Transverse colon (tissue), 4 donors: ENCODE results near the gene ZNRD2. TPM values are rescaled to one million over a fixed set of nuclear protein-coding genes. Genes with fewer than 3 reads are reported as not detected.
A peak's percentile ranks its signal among the peaks of the same experiment; 100 is the strongest.

ENCODE experiments used
- DNase-seq: peaks from one replicate; pipeline ENCODE4 v3.0.0-alpha.2; 2019
- H3K27ac ChIP-seq, 4 donors: fragments of 200-600 bp; sonication (generic); 2 replicates each; pipeline ENCODE4 v1.5.1; 2016 to 2018; ENCODE audit warnings: inconsistent platforms in 4 of 4
- H3K27me3 ChIP-seq: fragments of 200-600 bp; sonication (generic); 2 replicates; pipeline ENCODE4 v1.5.1; 2017; ENCODE audit warnings: inconsistent platforms
- H3K36me3 ChIP-seq, 4 donors: fragments of 200-600 bp; sonication (generic); 2 replicates each; pipeline ENCODE4 v1.5.1; 2017 to 2019; ENCODE audit warnings: inconsistent platforms in 4 of 4
- H3K4me1 ChIP-seq, 4 donors: fragments of 200-600 bp; sonication (generic); 2 replicates each; pipeline ENCODE4 v1.5.1; 2017 to 2020; ENCODE audit warnings: inconsistent platforms in 4 of 4
- H3K4me3 ChIP-seq, 4 donors: fragments of 200-600 bp; sonication (generic); 1 replicate in 1 of 4; 2 replicates in 3 of 4; pipeline versions ENCODE4 v1.5.1 to v1.6.1; 2017 to 2019; ENCODE audit warnings: inconsistent platforms in 4 of 4
- H3K9me3 ChIP-seq, 2 donors: fragments of 200-600 bp; sonication (generic); 2 replicates each; pipeline ENCODE4 v1.5.1; 2017 to 2019; ENCODE audit warnings: inconsistent platforms in 2 of 2
- EP300 ChIP-seq: sonication (generic); formaldehyde crosslinking; IDR thresholded peaks from one replicate; pipeline ENCODE4 v1.6.1; 2017; ENCODE audit warnings: antibody characterized with exemption, low read depth
- POLR2A ChIP-seq: fragments of 450-650 bp; IDR thresholded peaks from one replicate; pipeline ENCODE4 v1.6.1; 2016; ENCODE audit warnings: antibody characterized with exemption, mild to moderate bottlenecking, moderate library complexity
- POLR2AphosphoS5 ChIP-seq, 3 donors: sonication (generic); formaldehyde crosslinking; IDR thresholded peaks; one replicate each; pipeline ENCODE4 v1.6.1; 2016; ENCODE audit warnings: antibody characterized with exemption in 3 of 3
- WGBS, 2 donors: methylation state at CpG; one replicate each; pipeline ENCODE4 v1.1.5; 2018; ENCODE audit warnings: low coverage in 1 of 2; 5-methylcytosine and 5-hydroxymethylcytosine counted together
- in situ Hi-C, 4 donors: fragments of 200-750 bp; cut with MboI; loops; one replicate each; pipeline versions ENCODE4 v1.15.0 to v1.15.1; 2017; ENCODE audit warnings: low sequenced_read_pairs in 3 of 4, low pct_ligation_motif_present in 1 of 4, low pct_unique_long_range_greater_than_20kb in 1 of 4
- intact Hi-C: fragments of 100-400 bp; cut with DNase I; formaldehyde crosslinking; loops from one replicate; pipeline ENCODE4 v1.15.1; 2023; ENCODE audit warnings: low total_unique reads
- total RNA-seq, 4 donors: library from RNA; depleted of rRNA; stranded (reverse); fragments of >200 nt; gene quantifications; one replicate each; pipeline ENCODE4 v1.1.0, GENCODE V29; 2016
- TF ChIP-seq, protein P1 (sequence below), 5 experiments: fragments of 200-600 bp in 3 of 5; fragments of 450-650 bp in 2 of 5; sonication (generic) in 3 of 5; IDR thresholded peaks; 1 replicate in 2 of 5; 2 replicates in 3 of 5; pipeline ENCODE4 v1.5.1; 2016 to 2017; ENCODE audit warnings: antibody characterized with exemption in 5 of 5, inconsistent platforms in 3 of 5, mild to moderate bottlenecking in 2 of 5, moderate library complexity in 1 of 5

ZNRD2 gene
- total RNA-seq, 4 donors from 2014 or later = 6.4 to 38.4 (median 27.9) TPM

- H3K27ac ChIP-seq = peak overlapping the region; percentile 97 to 99 (median 98)
- H3K4me3 ChIP-seq = peak overlapping the region; percentile 79 to 100 (median 98)
- TF ChIP-seq POLR2A (no peak), EP300 (no peak), POLR2AphosphoS5 (IDR thresholded peaks at IDR 0.05) (no peak)
- TF ChIP-seq, protein P1, sequence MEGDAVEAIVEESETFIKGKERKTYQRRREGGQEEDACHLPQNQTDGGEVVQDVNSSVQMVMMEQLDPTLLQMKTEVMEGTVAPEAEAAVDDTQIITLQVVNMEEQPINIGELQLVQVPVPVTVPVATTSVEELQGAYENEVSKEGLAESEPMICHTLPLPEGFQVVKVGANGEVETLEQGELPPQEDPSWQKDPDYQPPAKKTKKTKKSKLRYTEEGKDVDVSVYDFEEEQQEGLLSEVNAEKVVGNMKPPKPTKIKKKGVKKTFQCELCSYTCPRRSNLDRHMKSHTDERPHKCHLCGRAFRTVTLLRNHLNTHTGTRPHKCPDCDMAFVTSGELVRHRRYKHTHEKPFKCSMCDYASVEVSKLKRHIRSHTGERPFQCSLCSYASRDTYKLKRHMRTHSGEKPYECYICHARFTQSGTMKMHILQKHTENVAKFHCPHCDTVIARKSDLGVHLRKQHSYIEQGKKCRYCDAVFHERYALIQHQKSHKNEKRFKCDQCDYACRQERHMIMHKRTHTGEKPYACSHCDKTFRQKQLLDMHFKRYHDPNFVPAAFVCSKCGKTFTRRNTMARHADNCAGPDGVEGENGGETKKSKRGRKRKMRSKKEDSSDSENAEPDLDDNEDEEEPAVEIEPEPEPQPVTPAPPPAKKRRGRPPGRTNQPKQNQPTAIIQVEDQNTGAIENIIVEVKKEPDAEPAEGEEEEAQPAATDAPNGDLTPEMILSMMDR (IDR thresholded peaks at IDR 0.05) = no peak
- peaks cover 20 to 44% (median 31%) of the 10 kb centered on the region in 4 donors for H3K4me1 ChIP-seq
- peaks cover 0 to 20% (median 5%) of the 10 kb centered on the region in 4 donors for H3K36me3 ChIP-seq
- WGBS, 2 donors = 44 to 60% methylated on average over 2 to 10 of the region's 10 CpGs
- H3K9me3 ChIP-seq = no peaks in the 10 kb centered on the region
- H3K27me3 ChIP-seq = no peaks in the 10 kb centered on the region
- in situ Hi-C loops (no loop called here), intact Hi-C loops (no loop called here)
- DNase-seq = no peak
These were observed 46.3 kb downstream of the ZNRD2 start for GRCh38 chr11:65616575-65617001.

DNA sequence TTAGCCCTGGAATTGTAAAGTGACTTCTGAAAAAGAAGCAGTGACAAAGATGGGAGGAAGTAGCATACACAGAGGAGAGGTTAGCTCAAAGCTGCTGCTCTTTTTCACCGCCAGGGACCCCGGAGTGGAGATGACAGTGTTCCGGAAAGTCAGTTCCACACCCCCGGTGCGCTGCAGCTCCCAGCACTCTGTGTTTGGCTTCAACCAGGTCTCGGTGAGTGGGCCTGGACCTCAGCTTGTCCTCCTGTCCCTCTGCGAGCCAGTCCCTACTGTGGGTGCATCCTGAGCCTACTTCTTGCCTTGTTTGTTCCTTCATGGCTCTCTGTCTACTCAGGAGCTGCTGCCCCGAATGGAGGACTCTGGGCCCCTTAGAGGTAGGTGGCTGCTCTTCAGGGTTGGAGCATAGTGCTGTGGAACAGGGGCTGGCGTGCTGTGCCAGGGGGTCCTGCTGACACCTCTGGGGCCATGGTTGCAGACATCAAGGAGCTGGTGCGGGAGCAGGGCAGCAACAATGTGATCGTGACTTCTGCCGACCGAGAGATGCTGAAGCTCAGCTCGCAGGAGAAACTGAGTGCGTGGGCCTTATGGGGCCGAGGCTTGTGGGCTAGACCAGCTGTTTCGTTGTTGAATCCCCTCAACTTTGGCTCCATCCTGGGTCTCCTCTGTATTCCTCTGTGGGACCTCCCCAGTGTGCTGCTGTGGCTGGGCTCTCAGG lies 47.0 kb downstream of the ZNRD2 start:
- intact Hi-C loops (no loop called here), in situ Hi-C loops (no loop called here)
- TF ChIP-seq POLR2AphosphoS5 (IDR thresholded peaks at IDR 0.05) = no peak
- TF ChIP-seq, protein P1 (IDR thresholded peaks at IDR 0.05) = no peak
- no peak for TF ChIP-seq EP300
- TF ChIP-seq POLR2A = no peak
- WGBS, 2 donors = 87% methylated on average over 17 of the region's 17 CpGs; no CpG with 5 or more reads in 1 of the 2 donors
- peak overlapping the region in 1 of 4 donors; percentile 100 for H3K4me3 ChIP-seq
- no peak overlapping the region for H3K27ac ChIP-seq
- DNase-seq = no peak
- H3K36me3 ChIP-seq = peaks cover 0 to 20% (median 5%) of the 10 kb centered on the region in 4 donors
- no peaks in the 10 kb centered on the region for H3K9me3 ChIP-seq
- no peaks in the 10 kb centered on the region for H3K27me3 ChIP-seq
- H3K4me1 ChIP-seq = peaks cover 13 to 37% (median 24%) of the 10 kb centered on the region in 4 donors

DNA sequence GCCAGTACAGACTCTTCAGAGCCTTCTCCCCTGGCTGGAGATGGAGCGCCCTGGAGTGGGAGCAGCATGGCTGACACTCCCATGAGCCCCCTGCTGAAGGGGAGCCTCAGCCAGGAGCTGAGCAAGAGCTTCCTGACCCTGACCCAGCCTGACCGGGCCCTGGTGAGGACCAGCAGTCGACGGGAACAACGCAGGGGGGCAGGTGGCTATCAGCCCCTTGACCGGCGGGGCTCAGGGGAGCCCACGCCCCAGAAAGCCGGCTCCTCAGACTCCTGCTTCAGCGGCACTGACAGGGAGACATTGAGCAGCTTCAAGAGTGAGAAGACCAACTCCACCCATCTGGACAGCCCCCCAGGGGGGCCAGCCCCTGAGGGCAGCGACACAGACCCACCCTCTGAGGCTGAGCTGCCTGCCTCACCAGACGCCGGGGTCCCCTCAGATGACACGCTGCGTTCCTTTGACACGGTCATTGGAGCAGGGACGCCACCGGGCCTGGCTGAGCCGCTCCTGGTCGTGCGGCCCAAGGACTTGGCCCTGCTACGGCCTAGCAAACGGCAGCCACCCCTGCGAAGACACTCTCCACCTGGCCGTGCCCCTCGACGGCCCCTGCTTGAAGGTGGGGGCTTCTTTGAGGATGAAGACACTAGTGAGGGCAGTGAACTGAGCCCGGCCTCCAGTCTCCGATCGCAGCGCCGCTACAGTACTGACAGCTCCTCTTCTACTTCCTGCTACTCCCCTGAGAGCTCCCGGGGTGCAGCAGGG lies 47.9 kb downstream of the ZNRD2 start:
- intact Hi-C loops = no loop called here
- Histone ChIP-seq H3K27me3 (no peaks in the 10 kb centered on the region), H3K36me3 (peaks cover 0 to 20% (median 5%) of the 10 kb centered on the region in 4 donors), H3K4me1 (peaks cover 4 to 28% (median 15%) of the 10 kb centered on the region in 4 donors), H3K9me3 (no peaks in the 10 kb centered on the region), H3K27ac (no peak overlapping the region), H3K4me3 (no peak overlapping the region)
- WGBS, 2 donors = 96 to 100% methylated on average over 1 to 27 of the region's 33 CpGs
- TF ChIP-seq POLR2A = no peak
- TF ChIP-seq, protein P1 (IDR thresholded peaks at IDR 0.05) = no peak
- in situ Hi-C loops = no loop called here
- DNase-seq = no peak

DNA sequence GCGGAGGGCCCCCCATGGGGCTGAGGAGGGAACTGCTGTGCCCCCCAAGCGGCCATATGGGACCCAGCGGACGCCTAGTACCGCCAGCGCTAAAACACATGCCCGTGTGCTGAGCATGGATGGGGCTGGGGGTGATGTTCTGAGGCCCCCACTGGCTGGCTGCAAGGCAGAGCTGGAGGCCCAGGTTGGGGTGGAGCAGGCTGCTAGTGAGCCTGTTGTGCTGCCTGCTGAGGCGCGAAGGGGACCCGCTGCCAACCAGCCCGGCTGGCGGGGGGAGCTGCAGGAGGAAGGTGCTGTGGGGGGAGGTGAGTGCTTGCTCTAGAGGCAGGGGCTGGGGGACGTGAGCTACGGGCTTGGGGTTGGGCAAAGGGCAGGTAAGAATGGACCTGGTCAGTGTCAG lies 48.5 kb downstream of the ZNRD2 start:
- 97% methylated on average over 14 of the region's 14 CpGs; no CpG with 5 or more reads in 1 of the 2 donors for WGBS, 2 donors
- H3K4me1 ChIP-seq = peaks cover 3 to 22% (median 13%) of the 10 kb centered on the region in 4 donors
- no peaks in the 10 kb centered on the region for H3K9me3 ChIP-seq
- no peak for DNase-seq
- intact Hi-C loops = no loop called here
- H3K27ac ChIP-seq = no peak overlapping the region
- no peaks in the 10 kb centered on the region for H3K27me3 ChIP-seq
- H3K36me3 ChIP-seq = peaks cover 0 to 20% (median 7%) of the 10 kb centered on the region in 4 donors
- TF ChIP-seq EP300 = no peak
- no peak for TF ChIP-seq POLR2AphosphoS5 (IDR thresholded peaks at IDR 0.05)
- TF ChIP-seq, protein P1 (IDR thresholded peaks at IDR 0.05) = no peak
- TF ChIP-seq POLR2A = no peak
- in situ Hi-C loops = no loop called here
- no peak overlapping the region for H3K4me3 ChIP-seq
